Frontal cortex (tissue), 4 donors: ENCODE data around the gene IL17RB. TPM values are rescaled to one million over a fixed set of nuclear protein-coding genes. Genes with fewer than 3 reads are reported as not detected.

Source experiments
- DNase-seq, 2 donors: peaks; one replicate each; pipeline ENCODE4 v3.0.0; 2012; ENCODE audit warnings: low spot score in 2 of 2
- FAIRE-seq: peaks from 2 replicates; lab custom pipeline; 2012; peaks lifted over from hg19 to GRCh38; lab: Jason Lieb, UNC
- total RNA-seq: library from RNA; depleted of rRNA; stranded (reverse); fragments of >200 nt; gene quantifications from one replicate; pipeline ENCODE4 v1.2.3, GENCODE V29; 2014
- donor health status: control.
- donor health status: control.
- donor health status: control.

IL17RB gene
- total RNA-seq, 1 donor from 2014 or later, result 1.6 TPM

- FAIRE-seq (no peak), DNase-seq (peak in 1 of 2 donors; percentile 25)
Measured at GRCh38 chr3:53845881-53846133, 561 bp upstream of the IL17RB start.

- DNase-seq, result no peak
- FAIRE-seq, result no peak
Measured at GRCh38 chr3:53846851-53847155, 435 bp downstream of the IL17RB start.

GRCh38 chr3:53849916-53850315 lies 3.5 kb downstream of the IL17RB start:
- FAIRE-seq, result no peak
- no peak for DNase-seq

GRCh38 chr3:53850895-53851294 lies 4.5 kb downstream of the IL17RB start:
- DNase-seq (no peak), FAIRE-seq (no peak)

DNA sequence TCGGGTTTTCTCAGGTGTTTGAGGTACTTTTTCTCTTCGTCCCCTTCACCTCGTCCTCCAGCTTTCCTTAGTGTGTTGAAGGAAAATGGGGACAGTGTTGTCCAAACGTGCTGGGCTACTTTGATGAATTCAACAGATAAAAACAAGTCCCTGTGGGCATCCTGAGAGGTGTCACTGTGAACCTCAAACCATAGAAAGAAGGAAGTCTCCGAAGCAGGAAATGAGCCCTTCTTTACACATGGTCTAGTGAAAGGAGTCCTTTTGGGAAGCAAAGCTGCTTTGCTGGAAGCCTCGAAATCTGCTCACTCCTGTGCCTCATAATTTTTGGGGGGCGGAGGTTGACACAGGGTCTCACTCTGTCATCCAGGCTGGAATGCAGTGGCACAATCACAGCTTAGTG lies 10.6 kb downstream of the IL17RB start:
- DNase-seq (no peak), FAIRE-seq (no peak)

- FAIRE-seq (no peak), DNase-seq (no peak)
Measured at GRCh38 chr3:53858096-53858741, 11.9 kb downstream of the IL17RB start.

- no peak for DNase-seq
- FAIRE-seq, result no peak
Measured at GRCh38 chr3:53859178-53859577, 12.8 kb downstream of the IL17RB start.

GRCh38 chr3:53860196-53860595 lies 13.8 kb downstream of the IL17RB start:
- DNase-seq, result no peak
- FAIRE-seq, result no peak

DNA sequence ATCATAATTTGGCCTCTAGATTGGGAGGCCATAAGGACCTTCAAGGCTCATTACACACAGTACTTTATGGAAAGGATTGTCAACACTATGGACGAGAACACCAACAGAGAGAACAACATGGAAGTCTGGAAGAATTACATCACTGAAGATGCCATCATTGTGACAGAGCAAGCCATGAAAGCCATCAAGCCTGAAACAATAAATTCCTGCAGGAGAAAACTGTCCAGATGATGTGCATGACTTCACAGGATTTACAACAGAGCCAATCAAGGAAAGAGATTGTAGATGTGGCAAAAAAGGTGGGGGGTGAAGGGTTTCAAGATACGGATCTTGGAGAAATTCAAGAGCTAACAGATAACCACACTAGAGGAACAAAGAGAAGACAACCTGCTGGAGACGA lies 15.9 kb downstream of the IL17RB start:
- FAIRE-seq, result no peak

GRCh38 chr3:53863145-53863544 lies 16.8 kb downstream of the IL17RB start:
- no peak for FAIRE-seq
- DNase-seq, result no peak

More for the DNA sequence above, 15.9 kb downstream of the IL17RB start:
- no peak for DNase-seq

DNA sequence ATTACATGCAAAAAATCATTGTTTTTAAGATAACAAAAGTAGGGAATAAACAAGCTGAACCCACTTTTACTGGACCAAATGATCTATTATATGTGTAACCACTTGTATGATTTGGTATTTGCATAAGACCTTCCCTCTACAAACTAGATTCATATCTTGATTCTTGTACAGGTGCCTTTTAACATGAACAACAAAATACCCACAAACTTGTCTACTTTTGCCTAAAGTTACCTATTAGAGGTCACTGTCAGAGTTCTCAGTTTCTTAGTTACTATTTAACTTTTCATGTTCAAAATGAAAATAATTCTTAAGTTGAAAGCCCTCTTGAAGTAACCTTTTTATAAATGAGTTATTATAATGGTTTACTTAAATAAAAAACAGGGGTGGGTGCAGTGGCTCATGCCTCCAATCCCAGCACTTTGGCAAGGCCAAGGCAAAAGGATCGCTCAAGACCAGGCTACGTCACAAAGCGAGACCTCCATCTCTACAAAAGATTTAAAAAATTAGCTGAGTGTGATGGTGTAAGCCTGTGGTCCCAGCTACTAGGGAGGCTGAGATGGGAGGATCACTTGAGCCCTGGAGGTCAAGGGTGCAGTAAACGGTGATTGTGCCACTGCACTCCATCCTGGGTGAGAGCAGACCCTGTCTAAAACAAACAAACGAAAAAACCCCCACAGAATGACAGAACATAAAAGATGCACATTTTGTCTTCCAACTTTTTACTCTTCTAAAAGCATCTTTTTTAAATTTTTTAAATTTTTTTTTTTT lies 19.5 kb downstream of the IL17RB start:
- no peak for DNase-seq
- FAIRE-seq, result no peak

DNA sequence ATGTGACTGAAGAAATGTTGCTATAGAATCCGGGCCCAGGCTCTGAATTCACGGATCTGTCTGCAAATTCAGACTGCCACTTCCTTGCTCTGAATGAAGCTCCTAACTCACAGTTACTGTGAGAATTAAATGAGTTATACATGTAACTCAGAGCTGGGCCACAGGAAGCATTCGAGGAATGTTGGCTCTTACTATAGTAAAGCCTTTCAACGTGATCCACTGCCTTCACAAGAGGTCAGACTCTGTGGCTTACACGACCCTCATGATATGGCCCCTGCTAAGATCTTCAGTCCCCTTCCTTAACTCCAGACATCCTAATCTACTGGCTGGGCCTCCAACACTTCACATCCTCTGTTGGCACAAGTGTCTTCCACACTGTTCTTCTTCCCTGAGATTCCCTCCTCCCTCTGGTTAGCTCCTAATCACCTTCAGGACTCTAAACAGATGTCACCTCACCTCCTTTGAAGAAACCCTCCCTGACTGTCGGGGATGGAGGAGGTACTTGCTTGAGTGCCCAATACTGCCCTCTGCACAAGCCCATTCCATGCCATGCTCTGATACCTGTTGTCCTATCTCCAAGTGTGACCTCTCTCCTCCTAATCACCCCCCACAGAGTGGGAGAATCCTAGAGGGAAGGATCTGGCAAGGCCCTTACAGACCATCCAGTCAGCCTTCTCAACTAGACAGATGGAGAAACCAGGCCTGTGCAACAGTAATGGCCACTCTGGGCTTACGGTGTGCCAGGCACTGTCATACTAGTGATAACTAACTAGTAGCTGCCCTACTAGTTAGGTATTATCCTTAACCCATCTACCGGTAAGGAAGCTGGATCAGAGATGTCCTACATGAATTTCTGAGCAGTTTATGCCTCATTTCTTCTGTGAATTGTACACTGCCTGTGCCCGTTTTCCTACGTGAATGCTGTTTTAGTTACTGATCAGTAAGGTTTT lies 34.3 kb downstream of the IL17RB start:
- no peak for DNase-seq
- no peak for FAIRE-seq

DNA sequence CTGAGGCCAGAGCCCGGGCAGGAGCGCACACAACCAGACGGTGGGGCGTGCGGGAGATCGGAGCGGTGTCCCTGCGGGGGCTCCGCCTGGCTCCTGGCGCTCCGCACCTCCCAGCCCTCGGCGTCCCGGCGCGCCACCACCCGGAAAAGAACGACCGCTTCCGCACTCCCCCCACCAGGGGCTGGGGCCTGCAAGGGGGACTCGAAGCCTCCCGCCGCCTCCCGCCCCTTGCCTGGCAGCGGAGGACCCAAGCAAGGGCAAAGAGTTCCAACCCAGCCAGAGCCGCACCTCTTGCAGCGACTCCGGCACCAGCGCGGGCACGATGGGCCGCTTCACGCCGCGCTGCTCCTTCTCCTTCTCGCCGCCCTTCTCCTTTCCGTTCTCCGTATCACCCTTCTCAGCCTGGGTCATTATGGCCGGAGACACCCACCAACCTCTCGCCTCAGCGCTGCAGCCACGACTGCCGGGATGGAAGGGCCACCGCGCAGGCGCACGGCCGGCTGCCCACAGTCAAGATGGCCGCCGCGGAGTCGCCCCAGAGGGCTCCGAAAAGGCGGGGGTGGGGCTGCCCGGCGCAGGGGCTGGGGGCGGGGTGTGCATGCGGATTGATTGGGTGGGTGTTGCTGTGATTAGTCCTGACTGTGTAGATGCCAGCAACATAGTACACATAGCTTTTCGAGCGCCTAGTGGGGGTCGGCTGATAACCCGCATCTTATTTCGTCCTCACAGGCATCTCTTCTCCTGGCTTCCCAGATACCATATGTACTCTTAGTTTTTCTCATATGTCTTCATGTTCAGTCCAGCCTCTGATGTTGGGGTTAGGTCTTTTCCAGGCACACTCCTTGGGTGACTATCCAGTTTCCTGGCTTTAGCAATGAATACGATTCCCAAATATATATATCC lies 35.6 kb downstream of the IL17RB start, which contains the start of gene ACTR8:
TSS of gene ACTR8 (minus strand) at position 462 of the 903 bp plus-strand sequence. CDS start at position 411, 51 bp downstream.
- no peak for FAIRE-seq

GRCh38 chr3:53883008-53883407 lies 36.6 kb downstream of the IL17RB start:
- DNase-seq, result no peak
- FAIRE-seq, result no peak

More for the DNA sequence above, 35.6 kb downstream of the IL17RB start, which contains the start of gene ACTR8:
- peak; percentile 87 to 88 for DNase-seq

DNA sequence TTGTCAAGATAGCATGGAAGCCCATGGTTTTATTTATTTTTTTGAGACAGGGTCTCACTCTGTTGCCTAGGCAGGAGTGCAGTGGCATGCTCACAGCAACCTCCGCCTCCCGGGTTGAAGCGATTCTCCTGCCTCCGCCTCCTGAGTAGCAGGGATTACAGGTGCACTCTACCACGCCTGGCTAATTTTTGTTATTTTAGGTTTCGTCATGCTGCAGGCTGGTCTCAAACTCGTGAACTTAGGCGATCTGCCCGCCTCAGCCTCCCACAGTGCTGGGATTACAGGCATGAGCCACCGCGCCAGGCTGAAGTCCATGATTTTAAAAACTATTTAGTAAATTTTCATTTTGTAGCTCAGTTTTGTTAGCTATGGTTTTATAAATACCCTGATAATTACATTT lies 38.3 kb downstream of the IL17RB start:
- DNase-seq (no peak), FAIRE-seq (no peak)

DNA sequence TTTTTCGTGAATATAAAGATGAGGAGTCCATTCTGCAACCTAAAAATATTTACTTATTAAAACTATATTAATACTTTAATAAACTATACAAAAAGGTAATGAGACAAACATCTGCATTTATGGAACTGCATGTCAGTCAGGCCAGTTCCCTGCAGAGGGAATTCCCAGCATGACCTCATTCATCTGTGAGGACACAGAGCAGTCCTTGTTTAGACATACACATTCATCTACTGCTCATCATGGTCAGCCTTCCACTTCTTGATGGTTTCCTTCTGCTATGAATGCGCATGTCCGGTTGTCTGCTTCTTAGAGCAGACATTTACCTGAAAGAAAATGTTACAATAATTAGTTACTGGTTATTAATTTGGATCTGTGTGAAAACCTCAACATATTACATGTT lies 38.9 kb downstream of the IL17RB start:
- DNase-seq (no peak), FAIRE-seq (no peak)

- DNase-seq, result no peak
- FAIRE-seq, result no peak
Measured at GRCh38 chr3:53887446-53887845, 41.1 kb downstream of the IL17RB start.

- DNase-seq, result no peak
- FAIRE-seq, result no peak
Measured at GRCh38 chr3:53888232-53888631, 41.9 kb downstream of the IL17RB start.

GRCh38 chr3:53890726-53891475 lies 44.5 kb downstream of the IL17RB start:
- DNase-seq (no peak), FAIRE-seq (no peak)
